Neural cell (in vitro differentiated cells): Measurements from ENCODE around the gene TMPRSS4.

Experiments used
- EP300 ChIP-seq: fragments of 450-650 bp; conservative IDR thresholded peaks from 2 replicates; pipeline ENCODE4 v1.6.1; 2014; ENCODE audit warnings: antibody characterized with exemption, mild to moderate bottlenecking, moderate library complexity; ENCODE audit not compliant: poor library complexity, severe bottlenecking
- EZH2 ChIP-seq: fragments of 200-600, 300-800 bp; shearing (Covaris generic), sonication (generic); IDR thresholded peaks from 2 replicates; pipeline ENCODE4 v1.6.1; 2014; ENCODE audit warnings: antibody characterized with exemption, low read length, borderline replicate concordance, mild to moderate bottlenecking; ENCODE audit not compliant: insufficient read depth, poor library complexity, severe bottlenecking
- MXI1 ChIP-seq: fragments of 450-650 bp; conservative IDR thresholded peaks from 2 replicates; pipeline ENCODE4 v1.6.1; 2014; ENCODE audit warnings: antibody characterized with exemption, mild to moderate bottlenecking; ENCODE audit not compliant: poor library complexity, severe bottlenecking
- POLR2AphosphoS5 ChIP-seq: IDR thresholded peaks from 2 replicates; pipeline ENCODE4 v1.6.1; 2012
- SMC3 ChIP-seq: fragments of 450-650 bp; conservative IDR thresholded peaks from 2 replicates; pipeline ENCODE4 v1.6.1; 2014; ENCODE audit warnings: antibody characterized with exemption, mild to moderate bottlenecking, moderate library complexity; ENCODE audit not compliant: poor library complexity
- TAF1 ChIP-seq: IDR thresholded peaks from 2 replicates; pipeline ENCODE4 v1.6.1; 2012; ENCODE audit warnings: low read depth
- TF ChIP-seq, protein P1 (sequence below): fragments of 450-650 bp; IDR thresholded peaks from 2 replicates; pipeline ENCODE4 v1.5.1; 2014; ENCODE audit warnings: antibody characterized with exemption, mild to moderate bottlenecking, moderate library complexity; ENCODE audit not compliant: poor library complexity, severe bottlenecking
- TF ChIP-seq, protein P2 (sequence below): IDR thresholded peaks from 2 replicates; pipeline ENCODE4 v1.6.1; 2012; ENCODE audit warnings: borderline replicate concordance

- TF ChIP-seq SMC3 (no peak), EZH2 (no peak), EP300 (no peak), POLR2AphosphoS5 (no peak), MXI1 (no peak), TAF1 (no peak)
- TF ChIP-seq, protein P1, sequence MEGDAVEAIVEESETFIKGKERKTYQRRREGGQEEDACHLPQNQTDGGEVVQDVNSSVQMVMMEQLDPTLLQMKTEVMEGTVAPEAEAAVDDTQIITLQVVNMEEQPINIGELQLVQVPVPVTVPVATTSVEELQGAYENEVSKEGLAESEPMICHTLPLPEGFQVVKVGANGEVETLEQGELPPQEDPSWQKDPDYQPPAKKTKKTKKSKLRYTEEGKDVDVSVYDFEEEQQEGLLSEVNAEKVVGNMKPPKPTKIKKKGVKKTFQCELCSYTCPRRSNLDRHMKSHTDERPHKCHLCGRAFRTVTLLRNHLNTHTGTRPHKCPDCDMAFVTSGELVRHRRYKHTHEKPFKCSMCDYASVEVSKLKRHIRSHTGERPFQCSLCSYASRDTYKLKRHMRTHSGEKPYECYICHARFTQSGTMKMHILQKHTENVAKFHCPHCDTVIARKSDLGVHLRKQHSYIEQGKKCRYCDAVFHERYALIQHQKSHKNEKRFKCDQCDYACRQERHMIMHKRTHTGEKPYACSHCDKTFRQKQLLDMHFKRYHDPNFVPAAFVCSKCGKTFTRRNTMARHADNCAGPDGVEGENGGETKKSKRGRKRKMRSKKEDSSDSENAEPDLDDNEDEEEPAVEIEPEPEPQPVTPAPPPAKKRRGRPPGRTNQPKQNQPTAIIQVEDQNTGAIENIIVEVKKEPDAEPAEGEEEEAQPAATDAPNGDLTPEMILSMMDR, result no peak
- TF ChIP-seq, protein P2, sequence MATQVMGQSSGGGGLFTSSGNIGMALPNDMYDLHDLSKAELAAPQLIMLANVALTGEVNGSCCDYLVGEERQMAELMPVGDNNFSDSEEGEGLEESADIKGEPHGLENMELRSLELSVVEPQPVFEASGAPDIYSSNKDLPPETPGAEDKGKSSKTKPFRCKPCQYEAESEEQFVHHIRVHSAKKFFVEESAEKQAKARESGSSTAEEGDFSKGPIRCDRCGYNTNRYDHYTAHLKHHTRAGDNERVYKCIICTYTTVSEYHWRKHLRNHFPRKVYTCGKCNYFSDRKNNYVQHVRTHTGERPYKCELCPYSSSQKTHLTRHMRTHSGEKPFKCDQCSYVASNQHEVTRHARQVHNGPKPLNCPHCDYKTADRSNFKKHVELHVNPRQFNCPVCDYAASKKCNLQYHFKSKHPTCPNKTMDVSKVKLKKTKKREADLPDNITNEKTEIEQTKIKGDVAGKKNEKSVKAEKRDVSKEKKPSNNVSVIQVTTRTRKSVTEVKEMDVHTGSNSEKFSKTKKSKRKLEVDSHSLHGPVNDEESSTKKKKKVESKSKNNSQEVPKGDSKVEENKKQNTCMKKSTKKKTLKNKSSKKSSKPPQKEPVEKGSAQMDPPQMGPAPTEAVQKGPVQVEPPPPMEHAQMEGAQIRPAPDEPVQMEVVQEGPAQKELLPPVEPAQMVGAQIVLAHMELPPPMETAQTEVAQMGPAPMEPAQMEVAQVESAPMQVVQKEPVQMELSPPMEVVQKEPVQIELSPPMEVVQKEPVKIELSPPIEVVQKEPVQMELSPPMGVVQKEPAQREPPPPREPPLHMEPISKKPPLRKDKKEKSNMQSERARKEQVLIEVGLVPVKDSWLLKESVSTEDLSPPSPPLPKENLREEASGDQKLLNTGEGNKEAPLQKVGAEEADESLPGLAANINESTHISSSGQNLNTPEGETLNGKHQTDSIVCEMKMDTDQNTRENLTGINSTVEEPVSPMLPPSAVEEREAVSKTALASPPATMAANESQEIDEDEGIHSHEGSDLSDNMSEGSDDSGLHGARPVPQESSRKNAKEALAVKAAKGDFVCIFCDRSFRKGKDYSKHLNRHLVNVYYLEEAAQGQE, result no peak
These were observed 77.1 kb downstream of the TMPRSS4 start for GRCh38 chr11:118153976-118154375.
